HG02970 (cell line): Measurements from ENCODE around the gene PRDM9.
"Not testable (repeated sequence)": the region's sequence is repeated elsewhere in the genome, so short reads cannot be mapped to it uniquely, and the experiment has no call there.

Experiments
- ATAC-seq: cut with Tn5 transposase; IDR thresholded peaks from one replicate; pipeline ENCODE4 v1.9.1; 2021; ENCODE audit warnings: mild to moderate bottlenecking, moderate library complexity, moderate number of reproducible peaks; ENCODE audit not compliant: unreplicated experiment, low FRiP score

The PRDM9 gene

GRCh38 chr5:23507278-23507685 lies at the start of gene PRDM9:
Gene PRDM9, plus strand, starts transcription at chr5:23507609. Its CDS starts 1,425 bp downstream, at chr5:23509034.
- no peak for ATAC-seq

- ATAC-seq, result no peak
Observed at GRCh38 chr5:23457780-23458179, 49.6 kb upstream of the PRDM9 start.

GRCh38 chr5:23459214-23459613 lies 48.2 kb upstream of the PRDM9 start:
- no peak for ATAC-seq

GRCh38 chr5:23461576-23461975 lies 45.8 kb upstream of the PRDM9 start:
- ATAC-seq, result no peak

GRCh38 chr5:23466401-23466912 lies 41.0 kb upstream of the PRDM9 start:
- no peak for ATAC-seq

- no peak for ATAC-seq
Observed at GRCh38 chr5:23468658-23469057, 38.8 kb upstream of the PRDM9 start.

GRCh38 chr5:23473915-23474314 lies 33.5 kb upstream of the PRDM9 start:
- ATAC-seq, result no peak

GRCh38 chr5:23474315-23474714 lies 33.1 kb upstream of the PRDM9 start:
- ATAC-seq, result no peak

GRCh38 chr5:23476580-23476979 lies 30.8 kb upstream of the PRDM9 start:
- no peak for ATAC-seq

- no peak for ATAC-seq
Observed at GRCh38 chr5:23482642-23483041, 24.8 kb upstream of the PRDM9 start.

- ATAC-seq, result no peak
Observed at GRCh38 chr5:23483090-23483489, 24.3 kb upstream of the PRDM9 start.

GRCh38 chr5:23484096-23484495 lies 23.3 kb upstream of the PRDM9 start:
- ATAC-seq, result no peak

GRCh38 chr5:23486227-23486626 lies 21.2 kb upstream of the PRDM9 start:
- not testable (repeated sequence) for ATAC-seq

GRCh38 chr5:23490993-23491392 lies 16.4 kb upstream of the PRDM9 start:
- no peak for ATAC-seq

GRCh38 chr5:23494558-23494957 lies 12.9 kb upstream of the PRDM9 start:
- no peak for ATAC-seq

- ATAC-seq, result no peak
Observed at GRCh38 chr5:23496576-23496975, 10.8 kb upstream of the PRDM9 start.

- no peak for ATAC-seq
Observed at GRCh38 chr5:23506329-23507236, 826 bp upstream of the PRDM9 start.

GRCh38 chr5:23510434-23510833 lies 3.0 kb downstream of the PRDM9 start:
- not testable (repeated sequence) for ATAC-seq

- no peak for ATAC-seq
Observed at GRCh38 chr5:23522553-23522952, 15.1 kb downstream of the PRDM9 start.

GRCh38 chr5:23523031-23523430 lies 15.6 kb downstream of the PRDM9 start:
- ATAC-seq, result no peak

GRCh38 chr5:23523998-23524397 lies 16.6 kb downstream of the PRDM9 start:
- no peak for ATAC-seq

- ATAC-seq, result no peak
Observed at GRCh38 chr5:23525751-23526150, 18.3 kb downstream of the PRDM9 start.
